Stomach (tissue), 4 donors: Measurements from ENCODE around the gene CDC42.

Experiments
- EP300 ChIP-seq: sonication (generic); formaldehyde crosslinking; IDR thresholded peaks from one replicate; pipeline ENCODE4 v1.6.1; 2017; ENCODE audit warnings: antibody characterized with exemption
- POLR2A ChIP-seq, 4 donors: fragments of 450-650 bp; IDR thresholded peaks; one replicate each; pipeline ENCODE4 v1.6.1; 2016; ENCODE audit warnings: antibody characterized with exemption in 4 of 4, control low read depth in 2 of 4, mild to moderate bottlenecking in 1 of 4, moderate library complexity in 1 of 4
- POLR2AphosphoS5 ChIP-seq, 3 donors: sonication (generic); formaldehyde crosslinking; IDR thresholded peaks; one replicate each; pipeline ENCODE4 v1.6.1; 2016; ENCODE audit warnings: antibody characterized with exemption in 3 of 3
- TF ChIP-seq, protein P1 (sequence below), 7 experiments: fragments of 450-650 bp in 4 of 7; fragments of 200-600 bp in 3 of 7; sonication (generic) in 3 of 7; IDR thresholded peaks; one replicate each; pipeline ENCODE4 v1.5.1; 2016 to 2019; ENCODE audit warnings: antibody characterized with exemption in 7 of 7, control low read depth in 2 of 7, mild to moderate bottlenecking in 1 of 7

DNA sequence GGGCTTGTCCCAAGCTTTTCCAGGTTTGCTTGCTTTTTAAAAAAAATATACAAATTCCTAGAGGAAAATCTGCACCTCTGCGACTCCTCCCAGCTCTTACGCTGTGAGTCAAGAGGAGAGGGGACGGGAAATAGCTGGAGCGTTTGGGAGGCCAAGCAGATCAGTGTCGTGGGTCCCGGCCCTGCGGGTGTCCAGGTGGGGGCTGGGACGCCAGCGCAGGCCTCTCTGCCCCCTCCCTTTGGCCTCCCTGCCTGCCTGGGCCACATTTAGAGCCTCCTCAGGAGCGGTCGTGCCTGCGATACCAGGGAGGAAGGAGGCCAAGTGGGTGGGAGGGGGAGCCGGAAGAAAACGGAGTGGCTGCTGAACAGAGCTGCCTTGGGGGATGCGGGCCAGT is 81.4 kb downstream of the CDC42 start:
- TF ChIP-seq POLR2A (IDR thresholded peaks at IDR 0.05) (no peak), POLR2AphosphoS5 (IDR thresholded peaks at IDR 0.05) (no peak), EP300 (no peak)
- TF ChIP-seq, protein P1, sequence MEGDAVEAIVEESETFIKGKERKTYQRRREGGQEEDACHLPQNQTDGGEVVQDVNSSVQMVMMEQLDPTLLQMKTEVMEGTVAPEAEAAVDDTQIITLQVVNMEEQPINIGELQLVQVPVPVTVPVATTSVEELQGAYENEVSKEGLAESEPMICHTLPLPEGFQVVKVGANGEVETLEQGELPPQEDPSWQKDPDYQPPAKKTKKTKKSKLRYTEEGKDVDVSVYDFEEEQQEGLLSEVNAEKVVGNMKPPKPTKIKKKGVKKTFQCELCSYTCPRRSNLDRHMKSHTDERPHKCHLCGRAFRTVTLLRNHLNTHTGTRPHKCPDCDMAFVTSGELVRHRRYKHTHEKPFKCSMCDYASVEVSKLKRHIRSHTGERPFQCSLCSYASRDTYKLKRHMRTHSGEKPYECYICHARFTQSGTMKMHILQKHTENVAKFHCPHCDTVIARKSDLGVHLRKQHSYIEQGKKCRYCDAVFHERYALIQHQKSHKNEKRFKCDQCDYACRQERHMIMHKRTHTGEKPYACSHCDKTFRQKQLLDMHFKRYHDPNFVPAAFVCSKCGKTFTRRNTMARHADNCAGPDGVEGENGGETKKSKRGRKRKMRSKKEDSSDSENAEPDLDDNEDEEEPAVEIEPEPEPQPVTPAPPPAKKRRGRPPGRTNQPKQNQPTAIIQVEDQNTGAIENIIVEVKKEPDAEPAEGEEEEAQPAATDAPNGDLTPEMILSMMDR (IDR thresholded peaks at IDR 0.05), result no peak
